GM18517 (cell line): Measurements from ENCODE around the gene GABPB2.

ENCODE experiments used
- ATAC-seq: cut with Tn5 transposase; IDR thresholded peaks from one replicate; pipeline ENCODE4 v1.9.1; 2021; ENCODE audit warnings: mild to moderate bottlenecking, moderate library complexity; ENCODE audit not compliant: unreplicated experiment

GABPB2 gene

DNA sequence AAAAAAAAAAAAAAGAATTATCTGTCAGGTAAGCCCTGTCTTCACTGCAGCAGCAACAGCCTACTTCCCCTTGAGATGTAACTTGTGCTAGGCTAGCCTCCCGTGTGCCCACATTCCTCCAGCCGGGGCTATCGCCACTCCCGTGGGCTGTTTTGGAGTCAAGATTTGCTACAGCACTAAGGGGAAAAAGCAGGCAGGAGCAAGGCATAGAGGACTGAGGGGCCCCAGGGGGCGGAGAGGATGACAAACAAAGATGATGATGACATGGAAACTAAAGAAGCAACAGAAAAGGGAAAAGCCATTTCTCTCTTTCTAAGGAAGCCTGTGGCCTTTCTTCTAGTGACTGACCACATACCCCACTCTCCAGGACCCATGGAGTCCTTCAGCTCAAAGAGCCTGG is 87.8 kb downstream of the GABPB2 start:
- no peak for ATAC-seq

DNA sequence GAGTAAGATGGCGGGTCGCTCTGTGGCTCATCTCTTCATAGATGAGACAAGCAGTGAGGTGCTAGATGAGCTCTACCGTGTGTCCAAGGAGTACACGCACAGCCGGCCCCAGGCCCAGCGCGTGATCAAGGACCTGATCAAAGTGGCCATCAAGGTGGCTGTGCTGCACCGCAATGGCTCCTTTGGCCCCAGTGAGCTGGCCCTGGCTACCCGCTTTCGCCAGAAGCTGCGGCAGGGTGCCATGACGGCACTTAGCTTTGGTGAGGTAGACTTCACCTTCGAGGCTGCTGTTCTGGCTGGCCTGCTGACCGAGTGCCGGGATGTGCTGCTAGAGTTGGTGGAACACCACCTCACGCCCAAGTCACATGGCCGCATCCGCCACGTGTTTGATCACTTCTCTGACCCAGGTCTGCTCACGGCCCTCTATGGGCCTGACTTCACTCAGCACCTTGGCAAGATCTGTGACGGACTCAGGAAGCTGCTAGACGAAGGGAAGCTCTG is 88.2 kb downstream of the GABPB2 start:
- no peak for ATAC-seq

DNA sequence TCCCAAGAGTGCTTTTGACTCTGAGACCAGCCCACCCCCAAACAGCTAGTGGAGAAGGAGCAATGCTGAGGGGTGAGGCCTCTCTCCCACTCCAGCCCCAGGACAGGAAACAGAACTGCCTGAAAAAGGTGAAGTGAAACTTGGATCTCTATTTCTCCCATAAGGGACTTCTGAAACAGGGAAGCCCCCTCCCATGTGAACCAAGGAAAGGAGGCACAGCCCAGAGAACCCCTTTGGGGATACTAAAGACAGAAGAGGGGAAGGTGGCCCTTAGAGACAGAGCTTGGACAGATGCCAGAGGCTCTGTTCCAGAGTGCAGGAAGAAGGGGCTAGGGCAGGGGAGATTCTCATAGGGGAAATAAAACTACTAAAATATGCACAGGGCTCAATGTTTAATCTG is 88.8 kb downstream of the GABPB2 start:
- ATAC-seq, result no peak

DNA sequence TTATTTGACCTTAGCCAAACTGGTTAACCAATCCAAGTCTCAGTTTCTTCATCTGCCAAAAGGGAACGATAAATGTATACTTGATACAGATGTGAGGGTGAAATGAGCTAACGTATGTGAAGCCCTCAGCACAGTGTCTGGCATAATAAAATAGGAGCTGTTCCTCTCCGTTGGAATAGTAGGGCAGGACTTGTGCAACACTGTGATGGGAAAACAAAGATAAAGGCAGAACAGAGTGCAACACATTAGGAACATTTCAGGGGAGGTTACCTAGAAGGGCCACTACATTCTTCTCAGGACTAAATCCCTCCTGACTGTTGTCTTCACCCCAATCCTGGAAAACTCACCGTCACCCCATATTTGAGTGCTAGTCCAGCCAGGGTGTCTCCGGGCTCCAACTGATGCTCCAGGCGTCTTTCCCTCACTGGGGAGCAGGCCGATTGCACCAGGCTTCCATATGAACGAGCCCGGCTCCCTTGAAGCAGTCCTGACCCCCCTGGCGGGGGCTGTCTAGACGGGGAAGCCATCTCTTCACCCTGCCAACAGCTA is 94.2 kb downstream of the GABPB2 start:
- ATAC-seq, result no peak

DNA sequence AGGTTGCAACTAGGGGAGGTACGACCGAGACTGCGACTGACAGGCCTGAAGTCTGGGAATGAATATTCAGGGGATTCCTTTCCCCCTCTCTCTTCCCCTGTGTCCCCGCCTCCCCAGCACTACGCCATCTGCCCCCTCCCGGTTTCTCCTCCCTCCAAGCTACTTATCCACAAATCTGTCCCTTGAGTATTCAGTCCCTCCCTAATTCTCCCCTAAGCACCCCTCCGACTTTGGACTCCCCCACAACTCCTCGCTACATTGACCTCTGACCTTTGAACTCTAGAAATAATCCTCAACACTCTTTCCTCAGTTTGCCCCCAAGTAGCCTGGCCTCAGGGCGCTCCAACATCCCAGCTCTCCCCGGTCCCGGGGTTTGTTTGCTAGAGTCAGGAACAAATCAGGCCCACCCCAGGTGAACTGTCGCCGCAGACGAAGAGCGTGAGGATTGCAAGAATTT is 94.7 kb downstream of the GABPB2 start:
- ATAC-seq, result no peak

DNA sequence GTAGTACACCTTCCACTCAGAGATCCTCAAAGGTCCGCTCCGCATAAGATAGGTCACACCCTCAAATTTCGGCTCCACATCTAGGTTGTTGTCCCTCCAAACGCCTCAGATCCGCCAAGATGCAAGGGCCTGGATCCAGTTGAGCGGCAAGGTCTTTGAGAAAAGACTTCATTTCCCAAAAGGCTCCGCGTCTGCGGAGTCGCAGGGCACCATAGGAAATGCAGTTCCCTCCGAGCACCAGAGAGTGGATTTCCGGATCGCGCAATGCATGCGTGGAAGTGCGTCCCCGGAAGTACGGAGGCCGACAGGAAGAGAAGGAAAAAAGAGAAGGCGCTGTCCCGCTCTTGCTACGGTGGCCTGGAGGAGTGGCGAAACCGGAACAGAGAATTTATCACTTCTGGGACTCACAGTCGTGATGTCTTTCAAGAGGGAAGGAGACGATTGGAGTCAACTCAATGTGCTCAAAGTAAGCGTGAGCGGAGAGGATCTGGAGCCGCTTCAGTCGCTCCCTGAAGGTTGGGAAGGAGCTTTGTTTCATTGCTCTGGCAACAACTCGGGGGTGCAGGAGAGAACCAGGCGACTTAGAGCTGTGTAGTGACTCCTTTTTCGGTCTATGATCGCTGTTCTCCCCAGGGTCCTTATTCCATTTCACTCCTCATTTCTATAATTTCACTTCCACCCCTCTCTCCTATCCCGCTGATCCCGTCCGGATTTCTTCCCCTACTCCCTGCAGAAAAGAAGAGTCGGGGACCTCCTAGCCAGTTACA is 95.4 kb downstream of the GABPB2 start, which contains the start of the genes LYSMD1 and SCNM1:
TSS of gene LYSMD1 (minus strand) at position 165 of the 767 bp plus-strand sequence. CDS start 644 bp downstream, outside the sequence.
TSS of gene SCNM1 (plus strand) at position 407 of the 767 bp plus-strand sequence. CDS start at position 416, 9 bp downstream.
- ATAC-seq, result peak; percentile 72

DNA sequence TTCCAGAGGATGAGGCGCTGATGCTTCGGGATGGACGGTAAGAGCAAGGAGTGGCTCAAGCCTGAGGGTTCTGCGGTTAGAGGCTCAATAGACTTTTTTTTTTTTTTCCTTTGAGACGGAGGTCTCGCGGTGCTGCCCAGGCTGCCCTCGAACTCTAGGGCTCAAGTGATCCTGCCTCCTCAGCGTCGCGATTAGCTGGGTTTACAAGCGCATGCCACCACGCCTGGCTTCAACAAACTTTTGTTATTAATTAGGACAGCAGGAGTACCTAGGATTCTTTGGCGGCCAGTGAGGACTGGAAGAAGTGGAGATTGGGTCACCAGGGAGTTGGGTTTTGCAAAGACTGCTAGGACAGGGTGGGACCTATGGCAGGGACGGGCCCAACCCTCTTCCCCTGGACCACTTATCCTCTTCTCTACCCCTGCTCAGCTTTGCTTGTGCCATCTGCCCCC is 96.0 kb downstream of the GABPB2 start:
- no peak for ATAC-seq

DNA sequence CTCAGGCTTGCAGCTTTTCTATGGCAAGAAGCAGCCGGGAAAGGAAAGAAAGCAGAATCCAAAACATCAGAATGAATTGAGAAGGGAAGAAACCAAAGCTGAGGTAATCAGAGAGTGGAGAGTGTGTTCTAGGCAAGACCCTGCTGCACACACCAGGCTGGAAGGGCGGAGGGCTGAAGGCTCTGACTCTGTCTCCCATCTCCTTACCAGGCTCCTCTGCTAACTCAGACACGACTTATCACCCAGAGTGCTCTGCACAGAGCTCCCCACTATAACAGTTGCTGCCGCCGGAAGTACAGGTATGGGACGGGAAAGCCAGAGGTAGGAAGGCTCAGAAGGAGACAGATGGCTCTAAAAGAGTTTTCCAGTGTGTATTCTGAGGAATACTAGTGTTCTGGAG is 96.6 kb downstream of the GABPB2 start:
- ATAC-seq, result no peak

DNA sequence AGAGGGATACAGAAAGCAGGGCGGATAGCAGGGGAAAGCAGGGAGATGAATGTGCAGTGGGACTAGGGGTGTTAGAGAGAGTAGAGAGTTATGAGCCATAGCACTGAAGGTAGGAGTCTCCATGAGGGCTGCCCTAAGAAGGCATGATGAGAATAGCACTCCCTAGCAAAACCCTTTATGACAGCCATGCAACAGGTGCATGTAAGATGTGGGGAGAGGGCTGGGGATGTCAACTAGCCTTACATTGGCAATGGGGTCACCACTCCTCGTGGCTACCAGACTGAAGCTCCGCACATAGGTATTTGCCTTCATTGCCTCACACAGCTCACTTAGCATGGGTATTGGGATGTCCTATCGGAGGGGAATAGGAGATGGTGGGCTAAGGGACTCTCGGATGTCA is 100.6 kb downstream of the GABPB2 start:
- ATAC-seq, result no peak
